Duodenal mucosa (tissue), 2 donors: ENCODE data around the gene NT5C1A.

Experiments used
- H3K27ac ChIP-seq: one replicate; pipeline ENCODE4 v1.7.0; 2013; ENCODE audit warnings: low read depth, low read length
- H3K27me3 ChIP-seq, 2 donors: one replicate each; pipeline ENCODE4 v1.7.0; 2013; ENCODE audit warnings: low read length in 2 of 2, control low read depth in 1 of 2; ENCODE audit not compliant: insufficient read depth in 2 of 2, control insufficient read depth in 1 of 2
- H3K36me3 ChIP-seq, 2 donors: one replicate each; pipeline ENCODE4 v1.7.0; 2013; ENCODE audit warnings: low read length in 2 of 2, control low read depth in 1 of 2; ENCODE audit not compliant: insufficient read depth in 2 of 2, control insufficient read depth in 1 of 2
- H3K4me1 ChIP-seq, 2 donors: one replicate each; pipeline ENCODE4 v1.7.0; 2013; ENCODE audit warnings: low read length in 2 of 2, control low read depth in 1 of 2; ENCODE audit not compliant: insufficient read depth in 2 of 2, control insufficient read depth in 1 of 2
- H3K4me3 ChIP-seq, 2 donors: one replicate each; pipeline ENCODE4 v1.7.0; 2013; ENCODE audit warnings: low read length in 2 of 2, low read depth in 1 of 2
- H3K9ac ChIP-seq, 2 donors: one replicate each; pipeline ENCODE4 v1.7.0; 2013; ENCODE audit warnings: low read length in 2 of 2, low read depth in 1 of 2
- H3K9me3 ChIP-seq, 2 donors: one replicate each; pipeline ENCODE4 v1.7.0; 2013; ENCODE audit warnings: low read length in 2 of 2, control low read depth in 1 of 2; ENCODE audit not compliant: control insufficient read depth in 1 of 2

Gene NT5C1A

DNA sequence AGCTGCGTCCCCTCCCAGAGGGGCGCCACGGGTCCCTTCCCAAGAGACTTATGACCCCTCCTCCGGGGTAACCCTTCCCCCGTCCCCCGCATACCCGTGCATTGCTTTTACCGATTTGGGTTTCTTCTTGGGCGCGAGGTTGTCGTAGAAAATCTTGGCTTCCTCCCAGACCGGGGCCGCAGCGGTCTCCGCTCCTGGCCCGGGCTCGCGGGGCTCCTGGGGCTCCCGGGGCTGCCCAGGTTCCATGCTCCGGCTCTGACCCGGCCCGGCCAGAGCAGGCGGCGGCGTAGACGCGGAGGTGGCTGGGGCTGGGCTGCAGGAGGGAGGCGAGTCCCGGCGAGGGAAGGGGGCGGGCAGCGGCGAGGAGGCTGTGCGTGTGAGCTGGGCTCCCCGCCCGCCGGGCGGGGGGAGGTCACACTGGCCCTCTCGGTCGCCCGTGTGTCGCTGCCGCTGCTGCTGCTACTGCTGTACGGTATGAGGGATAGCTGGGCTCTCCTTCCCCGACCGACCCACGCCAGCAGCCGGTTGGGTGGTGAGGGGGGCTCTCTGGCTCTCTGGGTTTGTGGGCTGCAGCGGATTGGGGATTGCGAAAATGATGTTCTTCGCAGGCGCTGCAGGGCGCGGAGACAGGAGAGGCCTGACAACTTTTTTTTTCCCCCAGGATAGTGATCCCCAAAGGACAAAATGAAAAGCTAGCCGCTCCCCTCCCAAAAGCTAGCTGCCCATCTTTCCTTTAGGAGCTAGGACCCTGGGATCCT is at the start of gene NT5C1A:
Gene NT5C1A, minus strand, starts transcription at position 315 of the 758 bp plus-strand sequence. Its CDS starts 69 bp downstream, at position 246.
- Histone ChIP-seq H3K36me3 (no peaks in the 10 kb centered on the region), H3K4me3 (peak within 1 kb of the TSS; percentile 24 to 53), H3K4me1 (peaks cover 0 to 4% of the 10 kb centered on the region in 2 donors), H3K9me3 (no peaks in the 10 kb centered on the region), H3K9ac (no peak within 1 kb of the TSS), H3K27ac (no peak within 1 kb of the TSS), H3K27me3 (peaks cover 25 to 34% of the 10 kb centered on the region in 2 donors)

DNA sequence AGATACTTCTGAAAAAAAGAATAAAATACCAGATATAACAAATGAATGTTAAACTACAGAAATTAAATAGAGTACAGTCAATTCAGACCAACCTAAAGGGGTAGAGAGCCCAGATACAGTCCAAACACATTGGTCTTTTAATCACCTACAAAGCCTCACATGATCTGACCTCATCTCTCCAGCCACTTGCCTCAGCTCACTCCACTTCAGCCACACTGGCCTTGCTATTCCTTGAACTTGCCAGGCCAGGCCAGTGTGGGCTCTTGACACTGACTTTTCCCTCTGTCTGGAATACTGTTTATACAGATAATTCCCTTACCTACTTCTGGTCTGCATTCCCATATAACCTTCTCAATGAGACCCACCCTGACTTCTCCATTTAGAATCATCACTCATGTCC is 49.8 kb upstream of the NT5C1A start:
- H3K4me3 ChIP-seq = no peak overlapping the region
- no peaks in the 10 kb centered on the region for H3K36me3 ChIP-seq
- peaks cover 14 to 22% of the 10 kb centered on the region in 2 donors for H3K27me3 ChIP-seq
- H3K4me1 ChIP-seq = no peaks in the 10 kb centered on the region
- H3K27ac ChIP-seq = no peak overlapping the region
- no peak overlapping the region for H3K9ac ChIP-seq
- H3K9me3 ChIP-seq = no peaks in the 10 kb centered on the region

DNA sequence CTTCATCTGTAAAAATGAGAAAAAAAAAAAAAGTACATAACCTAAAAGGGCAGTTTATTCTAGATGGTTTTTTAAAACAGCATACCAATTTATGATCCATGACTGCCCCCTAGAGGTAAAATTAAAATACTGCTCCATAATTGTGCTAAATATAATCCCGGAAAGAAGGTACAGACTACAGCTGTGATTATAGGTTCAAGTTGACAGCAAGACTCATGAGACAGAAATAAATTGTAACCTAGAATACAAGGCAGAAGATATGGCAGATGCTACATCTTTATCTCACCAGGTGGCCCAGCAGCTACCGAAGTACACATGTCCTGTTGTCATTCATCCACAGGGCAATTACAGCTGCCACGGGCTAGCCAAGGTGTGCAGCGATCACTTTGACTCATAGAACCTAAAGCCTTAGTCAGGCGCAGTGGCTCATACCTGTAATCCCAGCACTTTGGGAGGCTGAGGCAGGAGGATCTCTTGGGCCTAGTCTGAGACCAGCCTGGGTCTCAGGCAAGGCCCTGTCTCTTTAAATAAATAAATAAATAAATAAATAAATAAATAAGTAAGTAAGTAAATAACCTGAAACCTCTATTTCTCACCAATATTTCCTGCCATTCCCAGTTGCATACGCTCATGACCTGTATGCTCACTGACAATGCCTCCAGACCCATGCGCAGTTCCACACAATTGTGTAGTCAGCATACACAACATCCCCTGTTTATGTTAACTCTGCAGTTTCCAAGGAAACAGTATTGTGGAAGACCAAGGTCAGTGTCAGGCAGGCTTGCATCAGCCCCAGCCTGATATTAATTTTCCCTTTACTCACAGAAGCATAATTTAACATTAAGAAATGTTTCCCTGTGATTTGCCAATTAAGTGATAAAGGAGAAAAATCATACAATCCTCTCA is 48.4 kb upstream of the NT5C1A start:
- peaks cover 8 to 22% of the 10 kb centered on the region in 2 donors for H3K27me3 ChIP-seq
- no peaks in the 10 kb centered on the region for H3K4me1 ChIP-seq
- H3K36me3 ChIP-seq = no peaks in the 10 kb centered on the region
- no peak overlapping the region for H3K9ac ChIP-seq
- H3K27ac ChIP-seq = no peak overlapping the region
- H3K4me3 ChIP-seq = no peak overlapping the region
- no peaks in the 10 kb centered on the region for H3K9me3 ChIP-seq

DNA sequence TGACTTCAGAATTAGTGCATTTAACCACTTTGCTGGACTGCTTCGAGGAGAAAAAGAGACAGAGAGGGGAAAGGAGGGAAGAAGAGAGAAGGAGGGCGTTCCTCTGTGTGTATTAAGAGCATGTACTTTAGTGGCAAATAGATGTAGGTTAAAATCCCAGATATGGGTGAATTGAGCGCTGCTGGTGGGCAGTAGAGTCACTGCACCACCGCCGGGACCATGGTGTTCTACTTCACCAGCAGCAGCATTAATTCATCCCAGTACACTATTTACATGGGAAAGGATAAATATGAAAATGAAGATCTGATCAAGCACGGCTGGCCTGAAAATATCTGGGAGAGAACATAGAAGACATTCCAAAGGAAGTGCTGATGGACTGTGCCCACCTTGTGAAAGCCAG is 45.9 kb upstream of the NT5C1A start:
- Histone ChIP-seq H3K27me3 (peaks cover 8 to 15% of the 10 kb centered on the region in 2 donors), H3K27ac (no peak overlapping the region), H3K9ac (no peak overlapping the region), H3K36me3 (no peaks in the 10 kb centered on the region), H3K9me3 (no peaks in the 10 kb centered on the region), H3K4me3 (no peak overlapping the region), H3K4me1 (no peaks in the 10 kb centered on the region)

GRCh38 chr1:39713557-39713956 is 41.6 kb upstream of the NT5C1A start:
- Histone ChIP-seq H3K9me3 (no peaks in the 10 kb centered on the region), H3K4me3 (no peak overlapping the region), H3K4me1 (peaks cover 0 to 6% of the 10 kb centered on the region in 2 donors), H3K9ac (no peak overlapping the region), H3K27ac (no peak overlapping the region), H3K27me3 (peaks cover 8 to 15% of the 10 kb centered on the region in 2 donors), H3K36me3 (no peaks in the 10 kb centered on the region)

DNA sequence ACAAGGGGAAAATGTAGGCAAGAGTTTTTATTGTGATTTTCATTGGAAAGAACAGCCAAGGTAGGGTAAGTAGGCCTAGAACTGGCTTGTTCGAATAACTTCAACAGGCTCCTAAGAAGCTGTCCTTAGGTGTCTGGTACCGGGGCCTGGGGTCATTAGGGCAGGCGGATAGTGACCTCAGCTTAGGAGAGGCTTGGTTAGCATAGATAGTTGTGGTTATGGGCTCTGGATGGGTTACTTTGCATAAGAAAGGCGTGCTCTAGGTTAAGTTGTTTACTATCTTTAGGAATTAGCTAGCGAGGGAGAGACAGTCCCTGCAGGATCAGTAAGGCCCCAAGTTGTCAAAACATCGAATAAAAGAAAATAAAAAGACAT is 40.0 kb upstream of the NT5C1A start:
- Histone ChIP-seq H3K27me3 (peaks cover 0 to 5% of the 10 kb centered on the region in 2 donors), H3K9me3 (no peaks in the 10 kb centered on the region), H3K36me3 (no peaks in the 10 kb centered on the region), H3K27ac (no peak overlapping the region), H3K4me3 (no peak overlapping the region), H3K9ac (no peak overlapping the region), H3K4me1 (peaks cover 0 to 6% of the 10 kb centered on the region in 2 donors)

- H3K4me1 ChIP-seq = peaks cover 0 to 6% of the 10 kb centered on the region in 2 donors
- H3K9ac ChIP-seq = no peak overlapping the region
- H3K27me3 ChIP-seq = peaks cover 0 to 5% of the 10 kb centered on the region in 2 donors
- no peak overlapping the region for H3K4me3 ChIP-seq
- no peak overlapping the region for H3K27ac ChIP-seq
- H3K9me3 ChIP-seq = no peaks in the 10 kb centered on the region
- no peaks in the 10 kb centered on the region for H3K36me3 ChIP-seq
Measured at GRCh38 chr1:39711104-39711965, 39.4 kb upstream of the NT5C1A start.

- Histone ChIP-seq H3K9ac (no peak overlapping the region), H3K27ac (no peak overlapping the region)
Measured at GRCh38 chr1:39707506-39707905, 35.6 kb upstream of the NT5C1A start.

GRCh38 chr1:39704757-39705156 is 32.9 kb upstream of the NT5C1A start:
- Histone ChIP-seq H3K4me3 (no peak overlapping the region), H3K27me3 (no peaks in the 10 kb centered on the region), H3K27ac (no peak overlapping the region), H3K36me3 (no peaks in the 10 kb centered on the region), H3K4me1 (peaks cover 9 to 15% of the 10 kb centered on the region in 2 donors), H3K9ac (no peak overlapping the region), H3K9me3 (no peaks in the 10 kb centered on the region)

More at GRCh38 chr1:39707506-39707905, 35.6 kb upstream of the NT5C1A start:
- Histone ChIP-seq H3K36me3 (no peaks in the 10 kb centered on the region), H3K9me3 (no peaks in the 10 kb centered on the region), H3K4me1 (peaks cover 0 to 6% of the 10 kb centered on the region in 2 donors), H3K27me3 (no peaks in the 10 kb centered on the region), H3K4me3 (no peak overlapping the region)
